Measurements from ENCODE around the gene MBD3L2B. TPM values are rescaled to one million over a fixed set of nuclear protein-coding genes. Genes with fewer than 3 reads are reported as not detected.
"Not testable (repeated sequence)": the region's sequence is repeated elsewhere in the genome, so short reads cannot be mapped to it uniquely, and the experiment has no call there.

MBD3L2B gene
- total RNA-seq, 2 experiments from 2014 or later, result not detected

GRCh38 chr19:7067122-7067521 is 45.9 kb upstream of the MBD3L2B start:
- POLR2A ChIA-PET, result interaction anchor here (0.6 to 1.2 kb wide), 2 partner anchors 32 to 138 kb away, joined by 3 to 4 read pairs; no protein-coding TSS in a partner anchor
- H4K20me1 ChIP-seq (ENCODE audit: insufficient read depth, low read length); CTCF ChIA-PET (ENCODE audit: unreplicated experiment); H2AFZ ChIP-seq (ENCODE audit: low read length); H3K9me3 ChIP-seq (ENCODE audit: low read length); H3K4me3 ChIP-seq (ENCODE audit: low read depth, low read length, poor library complexity, severe bottlenecking); DNase-seq (ENCODE audit: low spot score); H3K27ac ChIP-seq (ENCODE audit: low read depth, low read length, poor library complexity, severe bottlenecking); intact Hi-C loops (cut with micrococcal nuclease; ENCODE audit: unreplicated experiment); H3K4me2 ChIP-seq (ENCODE audit: low read length); H3K9me2 ChIP-seq (ENCODE audit: insufficient read depth, low read length); BruUV-seq (replicated peaks): not testable (repeated sequence)
- Histone ChIP-seq H3K4me1 (ENCODE audit: insufficient read depth, low read length, poor library complexity, severe bottlenecking) (peaks cover 16% of the 10 kb centered on the region), H3K79me2 (ENCODE audit: insufficient read depth, low read depth, low read length) (peaks cover 19% of the 10 kb centered on the region), H3K36me3 (ENCODE audit: insufficient read depth, low read length) (peaks cover 12% of the 10 kb centered on the region)
- peak; percentile 34; the same call in 1 of the 2 replicates for TF ChIP-seq CTCF (conservative IDR thresholded peaks at IDR 0.05; ENCODE audit: low read length)

- Histone ChIP-seq H3K4me2 (ENCODE audit: low read length) (no peak overlapping the region), H2AFZ (ENCODE audit: low read length) (no peak overlapping the region), H3K9me2 (ENCODE audit: insufficient read depth, low read length) (no peaks in the 10 kb centered on the region), H4K20me1 (ENCODE audit: insufficient read depth, low read length) (no peaks in the 10 kb centered on the region), H3K4me1 (ENCODE audit: insufficient read depth, low read length, poor library complexity, severe bottlenecking) (peaks cover 6% of the 10 kb centered on the region), H3K27ac (ENCODE audit: low read depth, low read length, poor library complexity, severe bottlenecking) (no peak overlapping the region), H3K9me3 (ENCODE audit: low read length) (no peaks in the 10 kb centered on the region), H3K36me3 (ENCODE audit: insufficient read depth, low read length) (no peaks in the 10 kb centered on the region), H3K79me2 (ENCODE audit: insufficient read depth, low read depth, low read length) (no peaks in the 10 kb centered on the region), H3K4me3 (ENCODE audit: low read depth, low read length, poor library complexity, severe bottlenecking) (no peak overlapping the region)
- no TSS peak for BruUV-seq (replicated peaks)
- no peak for TF ChIP-seq EZH2phosphoT487 (IDR thresholded peaks at IDR 0.05; ENCODE audit: borderline replicate concordance, low read depth, low read length)
- intact Hi-C loops (cut with micrococcal nuclease; ENCODE audit: unreplicated experiment), result no loop called here
- DNase-seq (ENCODE audit: low spot score), result no peak
- ChIA-PET CTCF (ENCODE audit: unreplicated experiment) (no interaction called here), POLR2A (interaction anchor here (1.1 kb wide), 1 partner anchor 262 kb away, joined by 4 read pairs; no protein-coding TSS in a partner anchor)
Observed at GRCh38 chr19:7063764-7064418, 42.7 kb upstream of the MBD3L2B start.

GRCh38 chr19:7063339-7063738 is 42.1 kb upstream of the MBD3L2B start:
- Histone ChIP-seq H3K27ac (ENCODE audit: low read depth, low read length, poor library complexity, severe bottlenecking) (no peak overlapping the region), H3K9me3 (ENCODE audit: low read length) (no peaks in the 10 kb centered on the region), H4K20me1 (ENCODE audit: insufficient read depth, low read length) (no peaks in the 10 kb centered on the region), H3K79me2 (ENCODE audit: insufficient read depth, low read depth, low read length) (no peaks in the 10 kb centered on the region), H3K36me3 (ENCODE audit: insufficient read depth, low read length) (no peaks in the 10 kb centered on the region), H3K9me2 (ENCODE audit: insufficient read depth, low read length) (no peaks in the 10 kb centered on the region), H3K4me1 (ENCODE audit: insufficient read depth, low read length, poor library complexity, severe bottlenecking) (peaks cover under 1% of the 10 kb centered on the region), H3K4me3 (ENCODE audit: low read depth, low read length, poor library complexity, severe bottlenecking) (no peak overlapping the region), H2AFZ (ENCODE audit: low read length) (no peak overlapping the region), H3K4me2 (ENCODE audit: low read length) (no peak overlapping the region)
- intact Hi-C loops (cut with micrococcal nuclease; ENCODE audit: unreplicated experiment), result no loop called here
- POLR2A ChIA-PET, result no interaction called here
- no TSS peak for BruUV-seq (replicated peaks)
- TF ChIP-seq EZH2phosphoT487 (IDR thresholded peaks at IDR 0.05; ENCODE audit: borderline replicate concordance, low read depth, low read length), result no peak
- TF ChIP-seq CTCF (conservative IDR thresholded peaks at IDR 0.05; ENCODE audit: low read length), result no peak
- CTCF ChIA-PET (ENCODE audit: unreplicated experiment), result no interaction called here
- DNase-seq (ENCODE audit: low spot score), result no peak

GRCh38 chr19:7059977-7060376 is 38.7 kb upstream of the MBD3L2B start:
- H3K27ac ChIP-seq (ENCODE audit: low read depth, low read length, poor library complexity, severe bottlenecking); CTCF ChIA-PET (ENCODE audit: unreplicated experiment); H3K4me1 ChIP-seq (ENCODE audit: insufficient read depth, low read length, poor library complexity, severe bottlenecking); H3K9me3 ChIP-seq (ENCODE audit: low read length); intact Hi-C loops (cut with micrococcal nuclease; ENCODE audit: unreplicated experiment); H3K4me3 ChIP-seq (ENCODE audit: low read depth, low read length, poor library complexity, severe bottlenecking); H3K9me2 ChIP-seq (ENCODE audit: insufficient read depth, low read length); H4K20me1 ChIP-seq (ENCODE audit: insufficient read depth, low read length); BruUV-seq (replicated peaks); H3K4me2 ChIP-seq (ENCODE audit: low read length); H3K79me2 ChIP-seq (ENCODE audit: insufficient read depth, low read depth, low read length); H3K36me3 ChIP-seq (ENCODE audit: insufficient read depth, low read length); DNase-seq (ENCODE audit: low spot score); POLR2A ChIA-PET; H2AFZ ChIP-seq (ENCODE audit: low read length): not testable (repeated sequence)

GRCh38 chr19:7058576-7058975 is 37.3 kb upstream of the MBD3L2B start, which contains the start of gene MBD3L3:
MBD3L3 (minus strand) TSS chr19:7058676; CDS start chr19:7058605, 71 bp downstream.
- H3K4me1 ChIP-seq (ENCODE audit: insufficient read depth, low read length, poor library complexity, severe bottlenecking); H3K27ac ChIP-seq (ENCODE audit: low read depth, low read length, poor library complexity, severe bottlenecking); DNase-seq (ENCODE audit: low spot score); BruUV-seq (replicated peaks); intact Hi-C loops (cut with micrococcal nuclease; ENCODE audit: unreplicated experiment); H3K9me3 ChIP-seq (ENCODE audit: low read length); H3K9me2 ChIP-seq (ENCODE audit: insufficient read depth, low read length); H3K36me3 ChIP-seq (ENCODE audit: insufficient read depth, low read length); H3K4me2 ChIP-seq (ENCODE audit: low read length); H3K79me2 ChIP-seq (ENCODE audit: insufficient read depth, low read depth, low read length); H4K20me1 ChIP-seq (ENCODE audit: insufficient read depth, low read length); CTCF ChIA-PET (ENCODE audit: unreplicated experiment); POLR2A ChIA-PET; H2AFZ ChIP-seq (ENCODE audit: low read length); H3K4me3 ChIP-seq (ENCODE audit: low read depth, low read length, poor library complexity, severe bottlenecking): not testable (repeated sequence)
